ENCODE measurements around the gene NUPR1.

GRCh38 chr16:28529124-28529523 lies 9.7 kb downstream of the NUPR1 start:
- TF ChIP-seq CTCF (IDR thresholded peaks at IDR 0.05): no peak
- TF ChIP-seq ZFX (IDR thresholded peaks at IDR 0.05; ENCODE audit: borderline replicate concordance): no peak
